ENCODE data around the gene RERE.

DNA sequence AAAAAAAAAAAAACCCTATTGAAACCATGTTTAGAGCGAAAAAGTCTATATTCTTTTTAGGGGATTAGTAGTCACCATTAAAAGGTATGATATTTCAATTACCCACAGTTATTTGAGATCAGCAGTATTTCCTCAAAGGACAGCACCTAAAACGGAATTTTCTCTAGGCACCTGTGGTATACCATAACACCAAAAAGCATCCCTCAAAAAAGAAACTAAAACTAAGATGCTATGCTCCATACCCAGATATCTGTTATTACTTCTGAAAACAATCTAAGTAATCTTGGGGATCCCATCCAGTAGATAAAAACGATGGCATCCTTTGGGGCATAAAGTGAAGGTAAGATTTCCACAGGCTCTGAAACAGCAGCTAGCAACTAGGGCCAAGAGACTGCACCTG lies 89.0 kb downstream of the RERE start:
- TF ChIP-seq CTCF (conservative IDR thresholded peaks at IDR 0.05) = no peak
- no peak for TF ChIP-seq EZH2 (IDR thresholded peaks at IDR 0.05; ENCODE audit: low read depth)

Measured in PC-9 (cell line).